ENCODE measurements around the gene ALG14. TPM values are rescaled to one million over a fixed set of nuclear protein-coding genes. Genes with fewer than 3 reads are reported as not detected.

The ALG14 gene
- total RNA-seq, 1 experiment from 2014 or later = 13.0 TPM

- Mint-ChIP-seq H3K4me1 (ENCODE audit: insufficient read depth, unreplicated experiment) (no peaks in the 10 kb centered on the region), H3K4me3 (ENCODE audit: unreplicated experiment) (no peak overlapping the region), H3K9me3 (ENCODE audit: unreplicated experiment) (no peaks in the 10 kb centered on the region), H3K36me3 (ENCODE audit: insufficient read depth, unreplicated experiment) (no peaks in the 10 kb centered on the region), H3K27ac (ENCODE audit: low read depth, unreplicated experiment) (no peak overlapping the region), H3K27me3 (ENCODE audit: insufficient read depth, unreplicated experiment) (no peaks in the 10 kb centered on the region)
- ChIA-PET POLR2A (no interaction called here), CTCF (interaction anchor here (0.6 kb wide), 1 partner anchor 135 kb away, joined by 4 read pairs; no protein-coding TSS in a partner anchor)
- TF ChIP-seq CTCF (IDR thresholded peaks at IDR 0.05; ENCODE audit: unreplicated experiment) = no peak
- intact Hi-C loops (cut with micrococcal nuclease) = no loop called here
- DNase-seq (ENCODE audit: unreplicated experiment) = no peak
- BruUV-seq (replicated peaks) = no TSS peak
These were observed 82.8 kb downstream of the ALG14 start for GRCh38 chr1:94989911-94990473.

- ChIA-PET CTCF (no interaction called here), POLR2A (no interaction called here)
- no peaks in the 10 kb centered on the region for H3K9me3 Mint-ChIP-seq (ENCODE audit: unreplicated experiment)
- H3K4me1 Mint-ChIP-seq (ENCODE audit: insufficient read depth, unreplicated experiment) = no peaks in the 10 kb centered on the region
- no peak overlapping the region for H3K27ac Mint-ChIP-seq (ENCODE audit: low read depth, unreplicated experiment)
- no peak for DNase-seq (ENCODE audit: unreplicated experiment)
- H3K27me3 Mint-ChIP-seq (ENCODE audit: insufficient read depth, unreplicated experiment) = no peaks in the 10 kb centered on the region
- H3K4me3 Mint-ChIP-seq (ENCODE audit: unreplicated experiment) = no peak overlapping the region
- H3K36me3 Mint-ChIP-seq (ENCODE audit: insufficient read depth, unreplicated experiment) = no peaks in the 10 kb centered on the region
- no TSS peak for BruUV-seq (replicated peaks)
- intact Hi-C loops (cut with micrococcal nuclease) = no loop called here
- TF ChIP-seq CTCF (IDR thresholded peaks at IDR 0.05; ENCODE audit: unreplicated experiment) = no peak
These were observed 83.4 kb downstream of the ALG14 start for GRCh38 chr1:94989398-94989797.

GRCh38 chr1:94988356-94988755, 84.4 kb downstream of the ALG14 start:
- no peak for DNase-seq (ENCODE audit: unreplicated experiment)
- ChIA-PET CTCF (no interaction called here), POLR2A (interaction anchor here (0.6 kb wide), 1 partner anchor 210 kb away, joined by 4 read pairs; no protein-coding TSS in a partner anchor)
- Mint-ChIP-seq H3K27me3 (ENCODE audit: insufficient read depth, unreplicated experiment) (no peaks in the 10 kb centered on the region), H3K9me3 (ENCODE audit: unreplicated experiment) (no peaks in the 10 kb centered on the region), H3K4me3 (ENCODE audit: unreplicated experiment) (no peak overlapping the region), H3K4me1 (ENCODE audit: insufficient read depth, unreplicated experiment) (no peaks in the 10 kb centered on the region), H3K27ac (ENCODE audit: low read depth, unreplicated experiment) (no peak overlapping the region), H3K36me3 (ENCODE audit: insufficient read depth, unreplicated experiment) (no peaks in the 10 kb centered on the region)
- BruUV-seq (replicated peaks) = no TSS peak
- intact Hi-C loops (cut with micrococcal nuclease) = no loop called here
- no peak for TF ChIP-seq CTCF (IDR thresholded peaks at IDR 0.05; ENCODE audit: unreplicated experiment)

DNA sequence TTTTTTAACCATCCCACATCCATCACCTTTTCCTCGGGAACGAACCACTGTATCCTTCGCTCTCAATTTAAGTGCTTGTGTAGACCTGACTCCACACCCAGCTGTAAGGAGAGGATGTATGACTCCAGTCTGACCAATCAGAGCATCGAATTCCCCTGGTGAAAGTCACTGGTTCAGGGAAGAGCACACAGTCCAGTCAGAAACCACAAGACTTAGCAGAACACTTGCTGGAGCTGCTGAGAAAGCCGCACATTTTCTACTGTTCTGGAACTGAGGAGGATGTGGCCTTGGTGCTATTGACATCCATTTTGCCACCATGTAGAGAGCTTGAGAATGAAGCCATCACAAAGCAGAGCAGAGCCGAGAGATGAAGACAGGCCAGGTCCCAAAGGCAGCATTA, 86.0 kb downstream of the ALG14 start:
- no peak for DNase-seq (ENCODE audit: unreplicated experiment)
- Mint-ChIP-seq H3K27ac (ENCODE audit: low read depth, unreplicated experiment) (no peak overlapping the region), H3K4me3 (ENCODE audit: unreplicated experiment) (no peak overlapping the region), H3K27me3 (ENCODE audit: insufficient read depth, unreplicated experiment) (no peaks in the 10 kb centered on the region), H3K36me3 (ENCODE audit: insufficient read depth, unreplicated experiment) (peaks cover 3% of the 10 kb centered on the region), H3K9me3 (ENCODE audit: unreplicated experiment) (no peaks in the 10 kb centered on the region), H3K4me1 (ENCODE audit: insufficient read depth, unreplicated experiment) (no peaks in the 10 kb centered on the region)
- ChIA-PET CTCF (no interaction called here), POLR2A (no interaction called here)
- intact Hi-C loops (cut with micrococcal nuclease) = no loop called here
- TF ChIP-seq CTCF (IDR thresholded peaks at IDR 0.05; ENCODE audit: unreplicated experiment) = no peak
- no TSS peak for BruUV-seq (replicated peaks)
